Measurements from ENCODE around the gene TMEFF1.
"Not testable (repeated sequence)": the region's sequence is repeated elsewhere in the genome, so short reads cannot be mapped to it uniquely, and the experiment has no call there.

TMEFF1 gene

GRCh38 chr9:100472788-100473275 lies at the start of gene TMEFF1:
TMEFF1 (plus strand) TSS chr9:100473149; CDS start chr9:100473545, 396 bp downstream.
- DNase-seq, result peak; percentile 40 to 77

- no peak for DNase-seq
These were observed 47.2 kb upstream of the TMEFF1 start for GRCh38 chr9:100425758-100426157.

GRCh38 chr9:100426189-100426529 lies 46.8 kb upstream of the TMEFF1 start:
- DNase-seq, result no peak

GRCh38 chr9:100426530-100427365 lies 46.2 kb upstream of the TMEFF1 start, which contains the start of gene MSANTD3:
MSANTD3 (plus strand) TSS chr9:100427143; CDS start chr9:100441939, 14,796 bp downstream.
- DNase-seq, result peak; percentile 39 to 71

GRCh38 chr9:100427366-100428263 lies 45.3 kb upstream of the TMEFF1 start:
- peak; percentile 72 to 83 for DNase-seq

- DNase-seq, result no peak
These were observed 43.9 kb upstream of the TMEFF1 start for GRCh38 chr9:100428871-100429654.

- peak in 1 of 2 experiments; percentile 52 for DNase-seq
These were observed 42.5 kb upstream of the TMEFF1 start for GRCh38 chr9:100430286-100430940.

- DNase-seq, result no peak
These were observed 41.1 kb upstream of the TMEFF1 start for GRCh38 chr9:100431886-100432285.

- no peak for DNase-seq
These were observed 40.2 kb upstream of the TMEFF1 start for GRCh38 chr9:100432736-100433135.

GRCh38 chr9:100436571-100436970 lies 36.4 kb upstream of the TMEFF1 start:
- no peak for DNase-seq

GRCh38 chr9:100437860-100438805 lies 34.8 kb upstream of the TMEFF1 start:
- DNase-seq, result peak; percentile 63 to 84

- no peak for DNase-seq
These were observed 32.9 kb upstream of the TMEFF1 start for GRCh38 chr9:100440071-100440470.

- DNase-seq, result not testable (repeated sequence)
These were observed 32.5 kb upstream of the TMEFF1 start for GRCh38 chr9:100440487-100440886.

- DNase-seq, result no peak
These were observed 31.0 kb upstream of the TMEFF1 start for GRCh38 chr9:100441911-100442361.

- DNase-seq, result no peak
These were observed 28.9 kb upstream of the TMEFF1 start for GRCh38 chr9:100443781-100444768.

GRCh38 chr9:100445161-100445902 lies 27.6 kb upstream of the TMEFF1 start:
- DNase-seq, result peak in 1 of 2 experiments; percentile 12

GRCh38 chr9:100445903-100446549 lies 26.9 kb upstream of the TMEFF1 start:
- no peak for DNase-seq

- DNase-seq, result no peak
These were observed 25.9 kb upstream of the TMEFF1 start for GRCh38 chr9:100447041-100447440.

Data from NCI-H524 (cell line).